Thyroid gland (tissue), 4 donors: Measurements from ENCODE around the gene SPIB. TPM values are rescaled to one million over a fixed set of nuclear protein-coding genes. Genes with fewer than 3 reads are reported as not detected.

Experiments
- DNase-seq, 2 donors: peaks; one replicate each; pipeline ENCODE4 v3.0.0-alpha.2; 2019
- H3K27ac ChIP-seq, 3 donors: fragments of 200-600 bp; sonication (generic); 1 replicate in 2 of 3; 2 replicates in 1 of 3; pipeline ENCODE4 v1.5.1; 2016 to 2019; ENCODE audit warnings: mild to moderate bottlenecking in 1 of 3, moderate library complexity in 1 of 3
- H3K27me3 ChIP-seq: fragments of 200-600 bp; sonication (generic); one replicate; pipeline ENCODE4 v1.5.1; 2019
- H3K36me3 ChIP-seq, 2 donors: fragments of 200-600 bp; sonication (generic); one replicate each; pipeline ENCODE4 v1.5.1; 2016 to 2019
- H3K4me1 ChIP-seq, 2 donors: fragments of 200-600 bp; sonication (generic); one replicate each; pipeline ENCODE4 v1.5.1; 2017 to 2019
- H3K4me3 ChIP-seq, 3 donors: fragments of 200-600 bp; sonication (generic); replicated peaks in 1 of 3; 1 replicate in 2 of 3; 2 replicates in 1 of 3; pipeline ENCODE4 v1.5.1; 2016; ENCODE audit warnings: mild to moderate bottlenecking in 1 of 3
- H3K9me3 ChIP-seq: fragments of 200-600 bp; sonication (generic); one replicate; pipeline ENCODE4 v1.5.1; 2017
- POLR2A ChIP-seq, 2 donors: fragments of 450-650 bp; IDR thresholded peaks; one replicate each; pipeline ENCODE4 v1.6.1; 2017; ENCODE audit warnings: antibody characterized with exemption in 2 of 2, mild to moderate bottlenecking in 2 of 2, moderate library complexity in 1 of 2
- WGBS, 2 donors: methylation state at CpG; one replicate each; pipeline ENCODE4 v1.1.5; 2017; 5-methylcytosine and 5-hydroxymethylcytosine counted together
- intact Hi-C: fragments of 100-400 bp; cut with DNase I; formaldehyde crosslinking; loops from one replicate; pipeline ENCODE4 v1.15.1; 2023
- total RNA-seq, 4 donors: library from RNA; depleted of rRNA; stranded (reverse); fragments of >200 nt; gene quantifications; one replicate each; pipeline ENCODE4 v1.2.3, GENCODE V29; 2016
- TF ChIP-seq, protein P1 (sequence below), 6 experiments: fragments of 200-600 bp in 3 of 6; fragments of 450-650 bp in 3 of 6; sonication (generic) in 3 of 6; IDR thresholded peaks; one replicate each; pipeline ENCODE4 v1.5.1; 2016 to 2019; ENCODE audit warnings: antibody characterized with exemption in 6 of 6, mild to moderate bottlenecking in 2 of 6, inconsistent platforms in 1 of 6, moderate library complexity in 1 of 6

SPIB gene
- total RNA-seq, 4 donors from 2014 or later = not detected

DNA sequence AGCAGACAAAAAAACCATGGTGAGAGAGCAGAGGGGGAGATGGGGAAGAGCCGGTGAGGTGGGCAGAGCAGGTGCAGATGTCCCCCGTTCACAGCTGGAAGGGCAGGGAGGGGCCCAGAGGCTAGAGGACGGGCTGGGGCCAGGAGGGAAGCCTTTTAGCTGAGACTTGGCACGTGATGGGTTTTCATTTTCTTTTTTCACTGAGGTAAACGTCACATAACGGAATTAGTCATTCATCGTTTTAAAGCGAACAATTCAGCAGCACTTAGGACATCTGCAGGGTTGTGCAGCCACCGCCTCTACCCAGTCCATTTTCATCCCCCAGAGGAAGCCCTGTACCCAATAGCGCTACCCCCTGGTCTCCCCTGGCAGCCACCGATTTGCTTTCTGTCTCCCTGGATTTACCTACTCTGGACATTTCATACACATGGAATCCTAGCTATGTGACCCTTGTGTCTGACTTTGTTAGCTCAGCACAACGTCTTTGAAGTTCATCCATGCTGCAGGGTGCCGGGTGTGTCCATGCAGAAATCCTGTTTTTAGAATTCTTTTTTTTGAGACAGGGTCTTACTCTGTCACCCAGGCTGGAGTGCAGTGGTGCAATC is 41.5 kb downstream of the SPIB start:
- Histone ChIP-seq H3K4me3 (no peak overlapping the region), H3K4me1 (peaks cover 0 to 6% of the 10 kb centered on the region in 2 donors), H3K27me3 (no peaks in the 10 kb centered on the region), H3K36me3 (no peaks in the 10 kb centered on the region), H3K9me3 (no peaks in the 10 kb centered on the region), H3K27ac (no peak overlapping the region)
- WGBS, 2 donors = 32 to 33% methylated on average over 13 of the region's 13 CpGs
- intact Hi-C loops = loop anchor here (5.0 kb wide), 1 partner anchor 98 kb away; no protein-coding TSS in a partner anchor
- TF ChIP-seq, protein P1, sequence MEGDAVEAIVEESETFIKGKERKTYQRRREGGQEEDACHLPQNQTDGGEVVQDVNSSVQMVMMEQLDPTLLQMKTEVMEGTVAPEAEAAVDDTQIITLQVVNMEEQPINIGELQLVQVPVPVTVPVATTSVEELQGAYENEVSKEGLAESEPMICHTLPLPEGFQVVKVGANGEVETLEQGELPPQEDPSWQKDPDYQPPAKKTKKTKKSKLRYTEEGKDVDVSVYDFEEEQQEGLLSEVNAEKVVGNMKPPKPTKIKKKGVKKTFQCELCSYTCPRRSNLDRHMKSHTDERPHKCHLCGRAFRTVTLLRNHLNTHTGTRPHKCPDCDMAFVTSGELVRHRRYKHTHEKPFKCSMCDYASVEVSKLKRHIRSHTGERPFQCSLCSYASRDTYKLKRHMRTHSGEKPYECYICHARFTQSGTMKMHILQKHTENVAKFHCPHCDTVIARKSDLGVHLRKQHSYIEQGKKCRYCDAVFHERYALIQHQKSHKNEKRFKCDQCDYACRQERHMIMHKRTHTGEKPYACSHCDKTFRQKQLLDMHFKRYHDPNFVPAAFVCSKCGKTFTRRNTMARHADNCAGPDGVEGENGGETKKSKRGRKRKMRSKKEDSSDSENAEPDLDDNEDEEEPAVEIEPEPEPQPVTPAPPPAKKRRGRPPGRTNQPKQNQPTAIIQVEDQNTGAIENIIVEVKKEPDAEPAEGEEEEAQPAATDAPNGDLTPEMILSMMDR (IDR thresholded peaks at IDR 0.05) = no peak
- no peak for TF ChIP-seq POLR2A (IDR thresholded peaks at IDR 0.05)
- no peak for DNase-seq

DNA sequence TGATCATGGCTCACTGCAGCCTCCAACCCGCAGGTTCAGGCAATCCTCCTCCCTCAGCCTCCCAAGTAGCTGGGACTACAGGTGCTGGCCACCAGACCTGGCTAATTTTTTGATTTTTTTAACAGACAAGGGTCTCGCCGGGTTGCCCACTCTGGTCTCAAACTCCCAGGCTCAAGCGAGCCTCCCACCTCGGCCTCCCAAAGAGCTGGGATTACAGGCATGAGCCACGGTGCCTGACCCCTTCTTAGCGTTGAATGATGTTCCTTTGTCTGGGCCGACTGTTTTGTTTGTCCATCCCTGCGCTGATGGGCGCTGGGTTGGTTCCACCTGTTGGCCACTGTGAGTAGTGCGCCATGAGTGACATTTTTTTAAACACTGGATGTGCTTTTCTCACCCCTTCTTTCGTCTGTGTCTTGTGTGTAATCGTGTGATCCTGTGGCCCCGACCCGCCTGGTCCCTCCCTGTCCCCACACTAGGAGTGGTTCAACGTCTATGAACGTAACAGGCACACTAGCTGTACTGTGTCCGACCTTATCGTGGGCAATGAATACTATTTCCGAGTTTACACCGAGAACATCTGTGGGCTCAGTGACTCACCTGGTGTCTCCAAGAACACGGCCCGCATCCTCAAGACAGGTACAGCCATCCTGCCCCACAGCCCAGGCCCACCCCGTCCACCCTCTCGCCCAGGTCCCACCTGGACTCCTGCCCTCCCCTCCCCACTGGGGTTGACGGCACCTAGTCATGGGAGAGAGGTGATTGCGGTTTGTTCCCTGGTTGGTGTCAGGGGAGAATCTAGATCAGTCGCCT is 42.5 kb downstream of the SPIB start:
- no peaks in the 10 kb centered on the region for H3K27me3 ChIP-seq

DNA sequence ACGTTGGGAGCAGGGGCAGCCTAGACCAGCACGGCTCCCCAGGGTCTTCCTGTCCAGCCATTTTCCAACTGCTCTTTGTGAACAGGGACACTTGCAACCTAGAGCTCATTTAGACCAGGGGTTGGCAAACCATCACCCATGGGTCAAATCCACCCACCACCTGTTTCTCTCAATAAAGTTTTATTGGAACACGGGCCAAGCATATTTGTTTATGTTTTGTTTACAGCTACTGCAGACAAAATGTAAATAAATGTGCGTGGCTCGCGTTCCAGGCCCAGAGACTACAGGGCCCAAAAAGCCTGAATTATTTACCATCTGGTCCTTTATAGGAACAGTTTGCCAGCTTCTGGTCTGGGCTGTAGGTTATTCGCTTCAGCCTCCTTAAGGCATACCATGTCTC is 44.2 kb downstream of the SPIB start:
- intact Hi-C loops = loop anchor here (5.0 kb wide), 1 partner anchor 101 kb away; no protein-coding TSS in a partner anchor
- 80 to 82% methylated on average over 7 of the region's 7 CpGs for WGBS, 2 donors

More for the DNA sequence above, 42.5 kb downstream of the SPIB start:
- no peak overlapping the region for H3K27ac ChIP-seq
- 34 to 39% methylated on average over 27 of the region's 28 CpGs for WGBS, 2 donors
- H3K4me3 ChIP-seq = no peak overlapping the region
- DNase-seq = peak; percentile 55 to 74
- H3K9me3 ChIP-seq = no peaks in the 10 kb centered on the region
- H3K4me1 ChIP-seq = peaks cover 0 to 10% of the 10 kb centered on the region in 2 donors
- no peaks in the 10 kb centered on the region for H3K36me3 ChIP-seq
- intact Hi-C loops = loop anchor here (5.0 kb wide), 1 partner anchor 99 kb away; no protein-coding TSS in a partner anchor
- TF ChIP-seq, protein P1 (IDR thresholded peaks at IDR 0.05) = peak; percentile 72 to 87 (median 86)
- no peak for TF ChIP-seq POLR2A (IDR thresholded peaks at IDR 0.05)

DNA sequence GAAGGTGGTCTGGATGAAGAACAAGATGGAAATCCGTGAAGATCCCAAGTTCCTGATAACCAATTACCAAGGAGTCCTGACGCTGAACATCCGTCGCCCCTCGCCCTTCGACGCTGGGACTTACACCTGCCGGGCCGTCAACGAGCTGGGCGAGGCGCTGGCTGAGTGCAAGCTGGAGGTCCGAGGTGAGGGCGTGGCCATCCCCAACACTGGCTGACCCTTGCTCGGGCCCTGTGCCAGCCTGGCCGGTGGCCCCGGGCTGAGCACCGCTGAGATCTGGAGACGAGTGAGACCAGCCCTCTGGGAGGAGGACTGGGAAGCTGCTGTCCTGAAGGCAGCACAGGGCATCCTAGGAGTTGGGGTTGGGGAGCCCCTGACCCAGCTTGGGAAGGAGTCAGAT is 45.6 kb downstream of the SPIB start:
- TF ChIP-seq, protein P1 (IDR thresholded peaks at IDR 0.05) = no peak
- no peak for TF ChIP-seq POLR2A (IDR thresholded peaks at IDR 0.05)
- intact Hi-C loops = loop anchor here (5.0 kb wide), 1 partner anchor 102 kb away; no protein-coding TSS in a partner anchor
- Histone ChIP-seq H3K4me3 (no peak overlapping the region), H3K27me3 (no peaks in the 10 kb centered on the region), H3K27ac (no peak overlapping the region), H3K9me3 (no peaks in the 10 kb centered on the region), H3K4me1 (peaks cover 7 to 22% of the 10 kb centered on the region in 2 donors), H3K36me3 (no peaks in the 10 kb centered on the region)
- no peak for DNase-seq
- WGBS, 2 donors = 62 to 80% methylated on average over 18 to 19 of the region's 19 CpGs

More for the DNA sequence above, 44.2 kb downstream of the SPIB start:
- DNase-seq = no peak
- no peak overlapping the region for H3K27ac ChIP-seq
- H3K4me3 ChIP-seq = no peak overlapping the region
- TF ChIP-seq, protein P1 (IDR thresholded peaks at IDR 0.05) = no peak
- no peak for TF ChIP-seq POLR2A (IDR thresholded peaks at IDR 0.05)
- peaks cover 7 to 22% of the 10 kb centered on the region in 2 donors for H3K4me1 ChIP-seq
- no peaks in the 10 kb centered on the region for H3K36me3 ChIP-seq
- no peaks in the 10 kb centered on the region for H3K27me3 ChIP-seq
- no peaks in the 10 kb centered on the region for H3K9me3 ChIP-seq
